Left ventricle myocardium inferior (tissue), 1 donor: Measurements from ENCODE around the gene PPP1R27. TPM values are rescaled to one million over a fixed set of nuclear protein-coding genes. Genes with fewer than 3 reads are reported as not detected.

Source experiments
- DNase-seq: peaks from one replicate; pipeline ENCODE4 v3.0.0-alpha.2; 2020
- H3K27ac ChIP-seq: fragments of 200-600 bp; replicated peaks from 2 replicates; pipeline ENCODE4 v1.8.0; 2021
- H3K27me3 ChIP-seq: fragments of 200-600 bp; 2 replicates; pipeline ENCODE4 v1.8.0; 2021; ENCODE audit warnings: low read depth
- H3K36me3 ChIP-seq: fragments of 200-600 bp; 2 replicates; pipeline ENCODE4 v1.8.0; 2021
- H3K4me1 ChIP-seq: fragments of 200-600 bp; 2 replicates; pipeline ENCODE4 v1.8.0; 2021
- H3K4me3 ChIP-seq: fragments of 200-600 bp; 2 replicates; pipeline ENCODE4 v1.8.0; 2021; ENCODE audit warnings: mild to moderate bottlenecking, moderate library complexity
- H3K9me3 ChIP-seq: fragments of 200-600 bp; replicated peaks from 2 replicates; pipeline ENCODE4 v1.8.0; 2021
- CTCF ChIP-seq: fragments of 200-600 bp; IDR thresholded peaks from 2 replicates; pipeline ENCODE4 v1.8.0; 2021; ENCODE audit warnings: antibody characterized with exemption, mild to moderate bottlenecking, borderline replicate concordance
- intact Hi-C: fragments of 100-400 bp; cut with micrococcal nuclease; formaldehyde crosslinking; loops from one replicate; pipeline ENCODE4 v1.11.0; 2022
- total RNA-seq: library from RNA; stranded (reverse); fragmentation: NEBNext Ultra II Directional; extraction: Animal tissue kit (Norgen Biotek cat#: 25700); gene quantifications from one replicate; pipeline ENCODE4 v1.2.1, GENCODE V29; 2021
- donor health status: DM: no; HTN: yes; CAD: no; lungs with severe emphysema.

PPP1R27 gene
- total RNA-seq, 1 donor from 2014 or later = 0.25 TPM

- H3K27ac ChIP-seq = peak overlapping the region; percentile 99
- H3K4me1 ChIP-seq = peaks cover 77% of the 10 kb centered on the region
- TF ChIP-seq CTCF = no peak
- no peak for DNase-seq
- H3K36me3 ChIP-seq = peaks cover 31% of the 10 kb centered on the region
- peak overlapping the region; percentile 85 for H3K4me3 ChIP-seq
- intact Hi-C loops = no loop called here
- H3K27me3 ChIP-seq = no peaks in the 10 kb centered on the region
- no peaks in the 10 kb centered on the region for H3K9me3 ChIP-seq
Observed at GRCh38 chr17:81868674-81869220, 33.9 kb upstream of the PPP1R27 start.

- peaks cover 31% of the 10 kb centered on the region for H3K36me3 ChIP-seq
- no peak for DNase-seq
- H3K4me1 ChIP-seq = peaks cover 81% of the 10 kb centered on the region
- H3K9me3 ChIP-seq = no peaks in the 10 kb centered on the region
- intact Hi-C loops = no loop called here
- no peak for TF ChIP-seq CTCF
- H3K4me3 ChIP-seq = no peak overlapping the region
- no peaks in the 10 kb centered on the region for H3K27me3 ChIP-seq
- peak overlapping the region; percentile 99 for H3K27ac ChIP-seq
Observed at GRCh38 chr17:81867991-81868673, 33.3 kb upstream of the PPP1R27 start.

DNA sequence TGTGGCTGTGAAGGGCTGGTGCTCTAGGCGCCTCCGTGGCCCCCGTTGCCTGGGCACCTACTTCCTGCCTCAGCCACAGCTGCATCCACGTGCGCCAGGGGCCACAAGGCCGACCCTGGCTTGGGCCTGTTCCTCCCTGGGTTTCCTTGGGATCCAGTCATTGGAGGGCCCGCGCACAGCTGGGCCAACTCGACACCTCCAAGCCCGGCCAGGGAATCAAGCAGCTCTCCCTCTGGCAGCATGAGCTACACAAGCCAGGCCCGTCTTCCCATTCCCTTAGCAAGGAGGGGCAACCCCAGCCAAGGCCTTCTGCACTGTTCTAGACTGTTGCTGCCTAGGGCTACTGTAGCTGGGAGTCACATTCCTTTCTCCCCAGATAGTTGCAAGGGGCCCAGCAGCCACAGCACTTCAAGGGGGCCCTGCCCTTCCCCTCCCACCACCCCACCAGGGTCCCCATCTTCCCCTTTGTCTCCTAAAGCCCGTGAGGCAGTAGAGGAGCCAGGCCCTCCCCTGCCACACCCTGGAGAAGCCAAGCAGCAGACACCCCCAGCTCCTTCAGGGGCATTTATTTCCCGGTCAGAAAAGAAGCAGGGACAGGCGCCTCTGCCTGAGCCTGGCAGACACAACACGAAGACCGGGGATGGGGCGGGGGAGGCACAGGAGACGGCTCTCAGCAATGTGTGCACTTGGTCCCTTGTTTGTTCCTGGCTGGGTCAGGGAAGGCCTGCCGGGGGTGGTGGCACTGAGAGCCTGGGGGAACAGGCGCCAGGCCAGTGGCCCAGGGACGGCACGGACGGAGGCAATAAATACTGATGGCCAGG lies 32.5 kb upstream of the PPP1R27 start:
- Histone ChIP-seq H3K27ac (peak overlapping the region; percentile 99), H3K27me3 (no peaks in the 10 kb centered on the region), H3K4me1 (peaks cover 81% of the 10 kb centered on the region), H3K9me3 (no peaks in the 10 kb centered on the region), H3K4me3 (no peak overlapping the region), H3K36me3 (peaks cover 31% of the 10 kb centered on the region)
- TF ChIP-seq CTCF = no peak
- intact Hi-C loops = no loop called here
- DNase-seq = no peak

DNA sequence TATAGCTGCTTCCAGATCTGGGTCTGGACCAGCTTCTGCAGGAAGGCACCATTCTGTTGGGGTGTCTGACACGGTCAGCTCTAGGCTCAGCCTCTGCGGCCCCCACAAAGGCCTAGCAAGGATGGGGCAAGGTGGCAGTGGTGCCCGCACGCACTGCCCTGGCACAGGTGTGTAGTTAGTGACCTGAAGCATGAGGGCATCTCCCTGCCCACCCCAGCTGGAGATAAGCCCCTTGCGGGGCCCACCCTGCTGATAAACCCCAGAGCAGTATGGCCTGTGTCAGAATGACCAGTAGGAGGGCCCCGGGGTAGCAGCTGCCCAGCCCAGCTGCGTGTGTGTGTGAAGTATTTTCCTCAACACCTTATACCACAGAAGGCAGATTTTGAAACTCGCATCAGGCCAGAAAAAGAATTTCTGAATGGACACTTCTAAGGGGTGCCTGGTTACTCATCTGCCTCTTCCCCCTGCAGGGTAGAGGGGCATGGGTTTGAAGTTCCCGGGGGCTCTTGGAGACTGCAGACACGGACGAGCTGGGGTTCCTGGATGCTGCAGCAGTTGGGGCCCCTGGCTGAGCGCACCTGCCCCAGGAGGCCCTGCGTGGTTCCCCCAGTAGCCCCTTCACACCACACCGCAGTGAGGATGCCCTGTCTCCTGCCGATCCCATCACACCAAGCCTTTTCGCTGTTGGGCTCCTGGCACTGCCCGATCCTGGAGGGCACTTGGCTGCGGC lies 31.8 kb upstream of the PPP1R27 start:
- DNase-seq = no peak
- Histone ChIP-seq H3K27ac (peak overlapping the region; percentile 99), H3K27me3 (no peaks in the 10 kb centered on the region), H3K4me3 (no peak overlapping the region), H3K9me3 (no peaks in the 10 kb centered on the region), H3K36me3 (peaks cover 31% of the 10 kb centered on the region), H3K4me1 (peaks cover 81% of the 10 kb centered on the region)
- TF ChIP-seq CTCF = no peak
- intact Hi-C loops = no loop called here

GRCh38 chr17:81865733-81866439 lies 31.0 kb upstream of the PPP1R27 start:
- Histone ChIP-seq H3K4me3 (no peak overlapping the region), H3K27ac (peak overlapping the region; percentile 99), H3K9me3 (no peaks in the 10 kb centered on the region), H3K4me1 (peaks cover 85% of the 10 kb centered on the region), H3K36me3 (peaks cover 31% of the 10 kb centered on the region), H3K27me3 (no peaks in the 10 kb centered on the region)
- TF ChIP-seq CTCF = no peak
- intact Hi-C loops = no loop called here
- no peak for DNase-seq
